GM13977 (cell line): ENCODE measurements around the gene MRAP2.
"Not testable (repeated sequence)": the region's sequence is repeated elsewhere in the genome, so short reads cannot be mapped to it uniquely, and the experiment has no call there.

Experiments
- DNase-seq: peaks from one replicate; pipeline ENCODE4 v3.0.0; 2012; ENCODE audit warnings: low spot score
- CTCF ChIP-seq: IDR thresholded peaks from 2 replicates; pipeline ENCODE4 v1.5.1; 2012; ENCODE audit warnings: mild to moderate bottlenecking, control low read depth; ENCODE audit not compliant: insufficient read depth; ENCODE audit errors: extremely low read depth, missing control alignments
- in situ Hi-C: fragments of 300-500 bp; cut with MboI; formaldehyde crosslinking; loops from one replicate; pipeline ENCODE4 v1.12.0; 2022; ENCODE audit warnings: low sequenced_read_pairs, low pct_unique_long_range_greater_than_20kb, mixed read lengths, inconsistent platforms; ENCODE audit not compliant: unreplicated experiment

The MRAP2 gene

GRCh38 chr6:84103029-84103428 lies 69.5 kb downstream of the MRAP2 start:
- in situ Hi-C loops, result no loop called here
- no peak for DNase-seq
- TF ChIP-seq CTCF, result no peak

DNA sequence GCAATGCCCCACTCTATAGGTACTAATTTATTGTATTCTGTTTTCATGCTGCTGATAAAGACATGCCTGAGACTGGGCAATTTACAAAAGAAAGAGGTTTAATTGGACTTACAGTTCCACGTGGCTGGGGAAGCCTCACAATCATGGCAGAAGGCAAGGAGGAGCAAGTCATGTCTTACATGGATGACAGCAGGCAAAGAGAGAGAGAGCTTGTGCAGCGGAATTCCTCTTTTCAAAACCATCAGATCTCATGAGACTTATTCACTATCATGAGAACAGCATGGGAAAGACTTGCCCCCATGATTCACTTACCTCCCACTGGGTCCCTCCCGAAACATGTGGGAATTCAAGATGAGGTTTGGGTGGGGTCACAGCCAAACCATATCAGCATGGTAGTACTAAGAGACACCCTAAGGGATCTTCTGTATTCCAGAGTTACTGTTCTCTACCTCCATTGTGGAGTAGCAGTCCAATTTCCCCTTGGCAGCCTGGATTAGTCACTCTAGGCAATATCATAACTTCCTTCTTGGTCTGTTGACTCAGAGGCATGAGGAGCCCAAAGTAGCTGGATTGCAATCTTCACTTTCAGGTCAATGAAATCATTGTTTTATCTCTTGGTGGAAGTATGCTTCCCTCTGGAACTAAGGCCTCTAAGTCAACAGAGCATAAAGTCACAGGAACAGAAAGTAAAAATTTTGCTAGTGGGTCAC lies 71.8 kb downstream of the MRAP2 start:
- in situ Hi-C loops, DNase-seq: not testable (repeated sequence)

DNA sequence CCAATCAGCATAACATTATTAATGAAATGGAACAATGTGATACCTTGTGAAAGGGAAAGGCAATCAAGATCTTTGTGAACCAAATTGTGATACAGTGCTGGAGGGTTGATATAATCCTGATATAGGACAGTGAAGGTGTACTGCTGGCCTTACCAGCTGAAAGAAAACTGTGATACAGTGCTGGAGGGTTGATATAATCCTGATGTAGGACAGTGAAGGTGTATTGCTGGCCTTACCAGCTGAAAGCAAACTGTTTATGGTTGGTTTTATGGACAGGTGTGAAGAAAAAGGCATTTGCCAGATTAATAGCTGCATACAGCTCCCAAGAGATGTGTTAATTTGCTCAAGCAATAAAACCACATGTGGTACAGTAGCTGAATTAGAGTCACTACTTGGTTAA lies 73.9 kb downstream of the MRAP2 start:
- no peak for DNase-seq
- in situ Hi-C loops, result no loop called here
- no peak for TF ChIP-seq CTCF

DNA sequence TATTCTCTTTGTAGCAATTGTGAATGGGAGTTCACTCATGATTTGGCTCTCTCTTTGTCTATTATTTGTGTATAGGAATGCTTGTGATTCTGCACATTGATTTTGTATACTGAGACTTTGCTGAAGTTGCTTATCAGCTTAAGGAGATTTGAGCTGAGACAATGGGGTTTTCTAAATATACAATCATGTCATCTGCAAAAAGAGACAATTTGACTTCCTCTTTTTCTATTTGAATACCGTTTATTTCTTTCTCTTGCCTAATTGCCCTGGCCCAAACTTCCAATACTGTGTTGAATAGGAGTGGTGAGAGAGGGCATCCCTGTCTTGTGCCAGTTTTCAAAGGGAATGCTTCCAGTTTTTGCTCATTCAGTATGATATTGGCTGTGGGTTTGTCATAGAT lies 77.8 kb downstream of the MRAP2 start:
- DNase-seq, in situ Hi-C loops: not testable (repeated sequence)

- DNase-seq, in situ Hi-C loops: not testable (repeated sequence)
These were observed 81.5 kb downstream of the MRAP2 start for GRCh38 chr6:84114933-84115594.

- no peak for TF ChIP-seq CTCF
- DNase-seq, result no peak
- in situ Hi-C loops, result no loop called here
These were observed 84.6 kb downstream of the MRAP2 start for GRCh38 chr6:84118191-84118590.

DNA sequence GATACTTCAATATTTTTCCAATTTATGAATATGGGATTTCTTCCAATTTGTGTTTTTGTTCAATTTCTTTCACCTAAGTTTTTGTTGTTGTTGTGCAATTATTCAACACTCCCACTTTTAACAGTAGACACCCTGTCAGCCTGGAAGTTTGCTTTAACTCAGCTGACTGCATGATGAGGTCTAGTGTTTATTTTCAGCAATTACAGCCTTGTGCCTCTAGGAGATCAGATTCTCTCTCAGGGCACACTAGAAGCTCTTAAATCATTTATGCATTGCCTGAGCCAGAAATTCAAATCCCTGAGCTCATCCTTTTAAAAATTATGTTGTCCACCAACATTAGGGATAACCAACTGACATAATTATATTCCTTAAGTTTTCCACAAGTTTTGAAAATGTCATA lies 85.7 kb downstream of the MRAP2 start:
- no peak for DNase-seq
- TF ChIP-seq CTCF, result no peak
- in situ Hi-C loops, result no loop called here

- in situ Hi-C loops, result no loop called here
- TF ChIP-seq CTCF, result no peak
- DNase-seq, result no peak
These were observed 89.6 kb downstream of the MRAP2 start for GRCh38 chr6:84123186-84123585.

GRCh38 chr6:84129588-84129987 lies 96.0 kb downstream of the MRAP2 start:
- DNase-seq, in situ Hi-C loops: not testable (repeated sequence)

DNA sequence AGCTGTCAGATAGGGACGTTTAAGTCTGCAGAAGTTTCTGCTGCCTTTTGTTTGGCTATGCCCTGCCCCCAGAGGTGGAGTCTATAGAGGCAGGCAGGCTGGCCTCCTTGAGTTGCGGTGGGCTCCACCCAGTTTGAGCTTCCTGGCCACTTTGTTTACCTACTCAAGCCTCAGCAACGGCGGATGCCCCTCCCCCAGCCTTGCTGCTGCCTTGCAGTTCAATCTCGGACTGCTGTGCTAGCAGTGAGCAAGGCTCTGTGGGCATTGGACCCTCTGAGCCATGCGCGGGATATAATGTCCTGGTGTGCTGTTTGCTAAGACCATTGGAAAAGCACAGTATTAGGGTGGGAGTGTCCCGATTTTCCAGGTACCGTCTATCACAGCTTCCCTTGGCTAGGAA lies 99.8 kb downstream of the MRAP2 start:
- in situ Hi-C loops, DNase-seq: not testable (repeated sequence)
